Right atrium auricular region (tissue), 2 donors: Measurements from ENCODE around the gene HAL. TPM values are rescaled to one million over a fixed set of nuclear protein-coding genes. Genes with fewer than 3 reads are reported as not detected.

Source experiments
- DNase-seq: peaks from one replicate; pipeline ENCODE4 v3.0.0-alpha.2; 2019; ENCODE audit warnings: low spot score
- H3K27ac ChIP-seq, 2 donors: fragments of 200-600 bp; sonication (generic); 1 replicate in 1 of 2; 2 replicates in 1 of 2; pipeline ENCODE4 v1.5.1; 2016 to 2019
- H3K27me3 ChIP-seq, 2 donors: fragments of 200-600 bp; sonication (generic); one replicate each; pipeline versions ENCODE4 v1.5.1 to v1.6.0; 2017 to 2019
- H3K36me3 ChIP-seq: fragments of 200-600 bp; sonication (generic); one replicate; pipeline ENCODE4 v1.5.1; 2016
- H3K4me1 ChIP-seq, 2 donors: fragments of 200-600 bp; sonication (generic); one replicate each; pipeline versions ENCODE4 v1.5.1 to v1.6.0; 2017 to 2019
- H3K4me3 ChIP-seq, 2 donors: fragments of 200-600 bp; sonication (generic); 1 replicate in 1 of 2; 2 replicates in 1 of 2; pipeline ENCODE4 v1.5.1; 2017 to 2019; ENCODE audit warnings: mild to moderate bottlenecking in 1 of 2, moderate library complexity in 1 of 2
- H3K9me3 ChIP-seq, 2 donors: fragments of 200-600 bp; sonication (generic); one replicate each; pipeline ENCODE4 v1.5.1; 2019
- total RNA-seq, 2 donors: library from RNA; depleted of rRNA; stranded (reverse); fragments of >200 nt; gene quantifications; one replicate each; pipeline ENCODE4 v1.1.0, GENCODE V29; 2016
- TF ChIP-seq, protein P1 (sequence below), 2 donors: fragments of 200-600 bp; sonication (generic); IDR thresholded peaks; one replicate each; pipeline ENCODE4 v1.5.1; 2019; ENCODE audit warnings: antibody characterized with exemption in 2 of 2

The HAL gene
- total RNA-seq, 2 donors from 2014 or later: 0.24 to 0.93 TPM

DNA sequence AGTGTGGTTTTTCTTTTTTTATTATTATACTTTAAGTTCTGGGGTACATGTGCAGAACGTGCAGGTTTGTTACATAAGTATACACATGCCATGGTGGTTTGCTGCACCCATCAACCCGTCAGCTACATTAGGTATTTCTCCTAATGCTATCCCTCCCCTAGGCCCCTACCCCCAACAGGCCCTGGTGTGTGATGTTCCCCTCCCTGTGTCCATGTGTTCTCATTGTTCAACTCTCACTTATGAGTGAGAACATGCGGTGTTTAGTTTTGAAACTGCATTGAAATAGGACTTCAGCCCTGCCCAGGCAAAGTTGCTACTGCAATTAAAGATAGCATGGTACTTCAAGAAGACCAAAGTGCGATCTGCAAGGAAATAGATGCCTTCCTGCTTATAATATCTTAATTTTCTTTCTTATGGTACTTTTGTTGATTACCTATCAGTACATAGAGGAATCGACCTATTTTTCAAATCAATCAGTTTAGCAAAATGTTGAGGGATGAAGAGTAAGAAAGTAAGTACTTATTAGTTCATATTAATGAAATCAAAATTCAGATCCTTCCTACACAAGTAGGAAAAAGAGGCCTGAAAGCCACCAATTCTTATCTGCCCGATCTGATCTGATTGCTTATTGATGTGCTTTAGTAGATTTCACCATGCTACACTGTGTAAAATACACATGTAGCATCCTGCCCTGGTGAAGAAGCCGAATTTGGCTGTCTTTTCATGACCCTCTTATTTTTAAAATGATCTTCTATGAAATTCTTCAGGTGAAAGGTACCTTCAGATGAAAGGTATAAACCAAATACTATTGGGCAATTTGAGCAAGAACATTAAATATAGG lies 37.6 kb upstream of the HAL start:
- TF ChIP-seq, protein P1, sequence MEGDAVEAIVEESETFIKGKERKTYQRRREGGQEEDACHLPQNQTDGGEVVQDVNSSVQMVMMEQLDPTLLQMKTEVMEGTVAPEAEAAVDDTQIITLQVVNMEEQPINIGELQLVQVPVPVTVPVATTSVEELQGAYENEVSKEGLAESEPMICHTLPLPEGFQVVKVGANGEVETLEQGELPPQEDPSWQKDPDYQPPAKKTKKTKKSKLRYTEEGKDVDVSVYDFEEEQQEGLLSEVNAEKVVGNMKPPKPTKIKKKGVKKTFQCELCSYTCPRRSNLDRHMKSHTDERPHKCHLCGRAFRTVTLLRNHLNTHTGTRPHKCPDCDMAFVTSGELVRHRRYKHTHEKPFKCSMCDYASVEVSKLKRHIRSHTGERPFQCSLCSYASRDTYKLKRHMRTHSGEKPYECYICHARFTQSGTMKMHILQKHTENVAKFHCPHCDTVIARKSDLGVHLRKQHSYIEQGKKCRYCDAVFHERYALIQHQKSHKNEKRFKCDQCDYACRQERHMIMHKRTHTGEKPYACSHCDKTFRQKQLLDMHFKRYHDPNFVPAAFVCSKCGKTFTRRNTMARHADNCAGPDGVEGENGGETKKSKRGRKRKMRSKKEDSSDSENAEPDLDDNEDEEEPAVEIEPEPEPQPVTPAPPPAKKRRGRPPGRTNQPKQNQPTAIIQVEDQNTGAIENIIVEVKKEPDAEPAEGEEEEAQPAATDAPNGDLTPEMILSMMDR (IDR thresholded peaks at IDR 0.05): no peak
- Histone ChIP-seq H3K36me3 (no peaks in the 10 kb centered on the region), H3K4me1 (peaks cover 0 to 14% of the 10 kb centered on the region in 2 donors), H3K9me3 (no peaks in the 10 kb centered on the region), H3K27ac (no peak overlapping the region), H3K27me3 (no peaks in the 10 kb centered on the region), H3K4me3 (peak overlapping the region; percentile 88 to 92)
- no peak for DNase-seq

GRCh38 chr12:96029826-96030225 lies 33.7 kb upstream of the HAL start:
- no peak for DNase-seq
- Histone ChIP-seq H3K27ac (no peak overlapping the region), H3K9me3 (no peaks in the 10 kb centered on the region), H3K4me1 (peaks cover 0 to 14% of the 10 kb centered on the region in 2 donors), H3K27me3 (no peaks in the 10 kb centered on the region), H3K36me3 (peaks cover 30% of the 10 kb centered on the region), H3K4me3 (no peak overlapping the region)
- TF ChIP-seq, protein P1 (IDR thresholded peaks at IDR 0.05): no peak

- Histone ChIP-seq H3K9me3 (no peaks in the 10 kb centered on the region), H3K4me3 (no peak overlapping the region), H3K4me1 (peaks cover 0 to 5% of the 10 kb centered on the region in 2 donors), H3K27me3 (no peaks in the 10 kb centered on the region), H3K27ac (no peak overlapping the region), H3K36me3 (peaks cover 43% of the 10 kb centered on the region)
- TF ChIP-seq, protein P1 (IDR thresholded peaks at IDR 0.05): no peak
- no peak for DNase-seq
These were observed 32.4 kb upstream of the HAL start for GRCh38 chr12:96028538-96028937.

GRCh38 chr12:96026331-96026730 lies 30.2 kb upstream of the HAL start:
- H3K36me3 ChIP-seq: peaks cover 65% of the 10 kb centered on the region
- no peaks in the 10 kb centered on the region for H3K9me3 ChIP-seq
- no peaks in the 10 kb centered on the region for H3K27me3 ChIP-seq
- no peak for DNase-seq
- TF ChIP-seq, protein P1 (IDR thresholded peaks at IDR 0.05): no peak
- H3K27ac ChIP-seq: no peak overlapping the region
- no peak overlapping the region for H3K4me3 ChIP-seq
- H3K4me1 ChIP-seq: no peaks in the 10 kb centered on the region

- no peaks in the 10 kb centered on the region for H3K27me3 ChIP-seq
These were observed 29.4 kb upstream of the HAL start for GRCh38 chr12:96025518-96025917.

More at GRCh38 chr12:96025518-96025917, 29.4 kb upstream of the HAL start:
- TF ChIP-seq, protein P1 (IDR thresholded peaks at IDR 0.05): no peak
- H3K4me1 ChIP-seq: no peaks in the 10 kb centered on the region
- H3K9me3 ChIP-seq: no peaks in the 10 kb centered on the region
- no peak overlapping the region for H3K27ac ChIP-seq
- no peak overlapping the region for H3K4me3 ChIP-seq
- no peak for DNase-seq
- peaks cover 69% of the 10 kb centered on the region for H3K36me3 ChIP-seq
